IMR-90 (cell line): ENCODE data around the gene HOXC10. TPM values are rescaled to one million over a fixed set of nuclear protein-coding genes. Genes with fewer than 3 reads are reported as not detected.

Experiments used
- ATAC-seq: fragments of 200-7000 bp; cut with Tn5 transposase; 2 replicates; pipeline ENCODE4 v1.9.1; 2020; ENCODE audit warnings: low read depth, mild to moderate bottlenecking, moderate library complexity
- BruUV-seq: library from RNA; stranded (reverse); fragments of 400-500 nt; replicated peaks from 2 replicates; lab custom pipeline; 2021; lab: Mats Ljungman, UMichigan
- CTCF ChIA-PET: fragments of 300-600 bp; formaldehyde crosslinking; extraction: SDS; loops from one replicate; lab custom pipeline; 2021; ENCODE audit warnings: antibody characterized with exemption; lab: Yijun Ruan, JAX
- POLR2A ChIA-PET: fragments of 300-600 bp; sonication (Branson Sonifier 250); formaldehyde crosslinking; loops from one replicate; lab custom pipeline; 2022; ENCODE audit warnings: antibody characterized with exemption; ENCODE audit not compliant: unreplicated experiment; lab: Charles Lee
- DNase-seq: peaks from one replicate; pipeline ENCODE4 v3.0.0; 2013
- H2AFZ ChIP-seq: replicated peaks from 2 replicates; pipeline ENCODE3; 2013; ENCODE audit warnings: low read length, mild to moderate bottlenecking; ENCODE audit not compliant: poor library complexity
- H2AK5ac ChIP-seq: 2 replicates; pipeline ENCODE4 v1.6.1; 2013; ENCODE audit warnings: low read depth, low read length, inconsistent platforms
- H2AK9ac ChIP-seq: replicated peaks from 2 replicates; pipeline ENCODE3; 2013; ENCODE audit warnings: mild to moderate bottlenecking, low read depth, low read length, moderate library complexity; ENCODE audit not compliant: poor library complexity
- H2BK120ac ChIP-seq: 2 replicates; pipeline ENCODE4 v1.6.1; 2013; ENCODE audit warnings: low read depth, low read length, inconsistent platforms
- H2BK15ac ChIP-seq: 3 replicates; pipeline ENCODE4 v1.6.1; 2013; ENCODE audit warnings: low read depth, low read length, inconsistent platforms
- H2BK20ac ChIP-seq: 2 replicates; pipeline ENCODE4 v1.6.1; 2013; ENCODE audit warnings: low read depth, mild to moderate bottlenecking, inconsistent platforms, low read length, moderate library complexity
- H2BK5ac ChIP-seq: 2 replicates; pipeline ENCODE4 v1.6.1; 2013; ENCODE audit warnings: mild to moderate bottlenecking, low read depth, low read length, inconsistent platforms; ENCODE audit not compliant: poor library complexity, severe bottlenecking
- H3K14ac ChIP-seq: replicated peaks from 2 replicates; pipeline ENCODE4 v1.6.1; 2013; ENCODE audit warnings: low read depth, low read length, inconsistent platforms
- H3K18ac ChIP-seq: 2 replicates; pipeline ENCODE4 v1.6.1; 2013; ENCODE audit warnings: low read depth, low read length, control low read depth
- H3K23ac ChIP-seq: 2 replicates; pipeline ENCODE4 v1.6.1; 2013; ENCODE audit warnings: low read depth, low read length, inconsistent platforms
- H3K27ac ChIP-seq: 2 replicates; pipeline ENCODE4 v1.5.1; 2013; ENCODE audit warnings: mild to moderate bottlenecking, control low read depth, low read length; ENCODE audit not compliant: insufficient read depth
- H3K27me3 ChIP-seq: 2 replicates; pipeline ENCODE4 v1.6.1; 2013; ENCODE audit warnings: low read length; ENCODE audit not compliant: control insufficient read depth, insufficient read depth
- H3K36me3 ChIP-seq: 2 replicates; pipeline ENCODE4 v1.6.1; 2013; ENCODE audit warnings: low read length, mixed read lengths; ENCODE audit not compliant: control insufficient read depth, insufficient read depth
- H3K4ac ChIP-seq: 2 replicates; pipeline ENCODE4 v1.6.1; 2013; ENCODE audit warnings: low read depth, low read length, inconsistent platforms
- H3K4me1 ChIP-seq: 2 replicates; pipeline ENCODE4 v1.6.1; 2013; ENCODE audit warnings: low read length, mixed read lengths; ENCODE audit not compliant: control insufficient read depth, insufficient read depth
- H3K4me2 ChIP-seq: 2 replicates; pipeline ENCODE4 v1.6.1; 2013; ENCODE audit warnings: low read depth, mild to moderate bottlenecking, control low read depth, low read length, moderate library complexity
- H3K4me3 ChIP-seq: 2 replicates; pipeline ENCODE4 v1.5.1; 2013; ENCODE audit warnings: low read depth, mild to moderate bottlenecking, control low read depth, low read length, moderate library complexity; ENCODE audit not compliant: insufficient read depth
- H3K56ac ChIP-seq: 2 replicates; pipeline ENCODE4 v1.6.1; 2013; ENCODE audit warnings: low read length, inconsistent platforms; ENCODE audit not compliant: insufficient read depth; ENCODE audit errors: extremely low read depth
- H3K79me1 ChIP-seq, 2 experiments: 2 replicates each; pipeline ENCODE4 v1.6.1; 2013; ENCODE audit warnings: low read length in 2 of 2, inconsistent platforms in 1 of 2, low read depth in 1 of 2
- H3K9ac ChIP-seq: 2 replicates; pipeline ENCODE4 v1.6.1; 2013; ENCODE audit warnings: low read depth, low read length, control low read depth
- H3K9me1 ChIP-seq: 2 replicates; pipeline ENCODE4 v1.6.1; 2013; ENCODE audit warnings: low read length, inconsistent platforms; ENCODE audit not compliant: insufficient read depth
- H3K9me3 ChIP-seq: 2 replicates; pipeline ENCODE4 v1.6.1; 2013; ENCODE audit warnings: low read length; ENCODE audit not compliant: control insufficient read depth, insufficient read depth
- H4K20me1 ChIP-seq: 2 replicates; pipeline ENCODE4 v1.6.1; 2013; ENCODE audit warnings: low read length, inconsistent platforms; ENCODE audit not compliant: insufficient read depth
- H4K5ac ChIP-seq: 2 replicates; pipeline ENCODE4 v1.6.1; 2013; ENCODE audit warnings: mild to moderate bottlenecking, low read depth, low read length, control low read depth
- H4K8ac ChIP-seq, 2 experiments: 2 replicates each; pipeline ENCODE4 v1.6.1; 2013; ENCODE audit warnings: low read depth in 2 of 2, low read length in 2 of 2, control low read depth in 1 of 2, inconsistent platforms in 1 of 2
- H4K91ac ChIP-seq: 2 replicates; pipeline ENCODE4 v1.6.1; 2013; ENCODE audit warnings: low read depth, low read length, inconsistent platforms; ENCODE audit not compliant: insufficient read depth
- FOS ChIP-seq: fragments of 150-350 bp; IDR thresholded peaks from 2 replicates; pipeline ENCODE4 v1.6.1; 2016; ENCODE audit warnings: low read depth, low read length
- RAD21 ChIP-seq: IDR thresholded peaks from 2 replicates; pipeline ENCODE4 v1.6.1; 2012; ENCODE audit warnings: low read length, improper control_type of control experiment
- WGBS, 2 experiments: methylation state at CpG; one replicate each; pipeline versions ENCODE4 v1.1.5 to v1.1.7; 2013; ENCODE audit warnings: missing lambda C conversion rate in 2 of 2; ENCODE audit not compliant: insufficient read length in 1 of 2; ENCODE audit errors: extremely low coverage in 2 of 2; 5-methylcytosine and 5-hydroxymethylcytosine counted together
- dilution Hi-C: fragments of 300-500 bp; cut with HindIII; formaldehyde crosslinking; loops from one replicate; pipeline ENCODE4 v1.14.3; 2018; ENCODE audit warnings: low sequenced_read_pairs; ENCODE audit not compliant: unreplicated experiment
- in situ Hi-C: fragments of 300-500 bp; cut with MboI; formaldehyde crosslinking; loops from 3 replicates; pipeline ENCODE4 v1.14.3; 2019; ENCODE audit warnings: low sequenced_read_pairs, inconsistent platforms, mixed read lengths
- intact Hi-C: fragments of 100-400 bp; cut with micrococcal nuclease; formaldehyde crosslinking; loops from 2 replicates; pipeline ENCODE4 v1.10.0; 2022
- polyA plus RNA-seq, 3 experiments: library from polyadenylated mRNA; depleted of rRNA; stranded (reverse); fragments of >200 nt; gene quantifications; 2 replicates each; pipeline ENCODE4 v1.2.3, GENCODE V29; 2012; ENCODE audit warnings: low replicate concordance in 1 of 3
- total RNA-seq: library from RNA; depleted of rRNA; stranded (reverse); fragments of >200 nt; gene quantifications from 2 replicates; pipeline ENCODE4 v1.2.3, GENCODE V29; 2012

Gene HOXC10
- total and polyA plus RNA-seq, 2 of the 4 experiments (the other 2 are of a cell fraction) = 0.15 TPM; not detected in 1

GRCh38 chr12:53994009-53994263 is 9.0 kb downstream of the HOXC10 start:
- no TSS peak for BruUV-seq
- H3K4me3 ChIP-seq = no peak overlapping the region
- DNase-seq (no peak), ATAC-seq (no peak)
- ChIA-PET CTCF (no interaction called here), POLR2A (no interaction called here)
- H3K4me1 ChIP-seq = peaks cover 3% of the 10 kb centered on the region; the same call in 1 of the 2 replicates
- no peak overlapping the region for H2BK5ac ChIP-seq
- H2BK20ac ChIP-seq = no peak overlapping the region
- intact Hi-C loops = no loop called here
- no peaks in the 10 kb centered on the region for H3K36me3 ChIP-seq
- no peak overlapping the region for H2AK5ac ChIP-seq
- H3K4ac ChIP-seq = no peak overlapping the region
- no peak overlapping the region for H2BK120ac ChIP-seq
- H4K5ac ChIP-seq = no peak overlapping the region
- H4K20me1 ChIP-seq = no peaks in the 10 kb centered on the region; the same call in 1 of the 2 replicates
- H3K9me1 ChIP-seq = no peaks in the 10 kb centered on the region
- WGBS, 2 experiments = 4% methylated on average over 10 of the region's 19 CpGs; no CpG with 5 or more reads in 1 of the 2 experiments
- TF ChIP-seq RAD21 (no peak), FOS (no peak)
- H3K56ac ChIP-seq = no peak overlapping the region
- in situ Hi-C loops = loop anchor here (10.0 kb wide), 2 partner anchors 229 to 381 kb away; no protein-coding TSS in a partner anchor
- no peak overlapping the region for H3K27ac ChIP-seq
- dilution Hi-C loops = no loop called here
- H4K91ac ChIP-seq = no peak overlapping the region
- H3K14ac ChIP-seq = no peak overlapping the region
- H3K27me3 ChIP-seq = peaks cover 98% of the 10 kb centered on the region
- H3K9me3 ChIP-seq = peaks cover 19% of the 10 kb centered on the region
- H3K79me1 ChIP-seq = no peaks in the 10 kb centered on the region
- no peak overlapping the region for H3K4me2 ChIP-seq
- no peak overlapping the region for H2AFZ ChIP-seq
- H4K8ac ChIP-seq = no peak overlapping the region
- no peak overlapping the region for H3K18ac ChIP-seq
- H2AK9ac ChIP-seq = no peak overlapping the region
- H2BK15ac ChIP-seq = no peak overlapping the region
- H3K9ac ChIP-seq = no peak overlapping the region
- no peak overlapping the region for H3K23ac ChIP-seq
